IMR-90 (cell line): ENCODE measurements around the gene ZNF407.

ENCODE experiments used
- CEBPB ChIP-seq: IDR thresholded peaks from 2 replicates; pipeline ENCODE4 v1.6.1; 2012; ENCODE audit warnings: low read depth, low read length, improper control_type of control experiment
- CTCF ChIP-seq: conservative IDR thresholded peaks from 2 replicates; pipeline ENCODE4 v1.5.1; 2012; ENCODE audit warnings: mild to moderate bottlenecking, low read depth, low read length, improper control_type of control experiment
- POLR2A ChIP-seq: IDR thresholded peaks from 2 replicates; pipeline ENCODE4 v1.6.1; 2012; ENCODE audit warnings: mild to moderate bottlenecking, low read depth, low read length

GRCh38 chr18:74944676-74945075 lies 347.0 kb downstream of the ZNF407 start:
- TF ChIP-seq CTCF (no peak), POLR2A (no peak), CEBPB (no peak)
